Stimulated activated CD8-positive, alpha-beta memory T cell treated with anti-CD3 and anti-CD28 coated beads, Interleukin-12 subunit alpha, Interleukin-12 subunit beta, amount 100 ng/mL, for 1 hour (primary cell): Measurements from ENCODE around the gene SUPT3H.
"Not testable (repeated sequence)": the region's sequence is repeated elsewhere in the genome, so short reads cannot be mapped to it uniquely, and the experiment has no call there.

Source experiments
- DNase-seq: peaks from one replicate; pipeline ENCODE4 v3.0.0-alpha.2; 2020; ENCODE audit warnings: low read depth

The SUPT3H gene

GRCh38 chr6:44897316-44897715 is 480.4 kb downstream of the SUPT3H start:
- DNase-seq: no peak

- DNase-seq: no peak
These were observed 481.0 kb downstream of the SUPT3H start for GRCh38 chr6:44896701-44897100.

GRCh38 chr6:44892579-44892978 is 485.2 kb downstream of the SUPT3H start:
- DNase-seq: no peak

- DNase-seq: not testable (repeated sequence)
These were observed 498.7 kb downstream of the SUPT3H start for GRCh38 chr6:44879071-44879470.

- DNase-seq: not testable (repeated sequence)
These were observed 501.1 kb downstream of the SUPT3H start for GRCh38 chr6:44876638-44877037.

GRCh38 chr6:44869321-44869897 is 508.3 kb downstream of the SUPT3H start:
- DNase-seq: no peak

GRCh38 chr6:44868910-44869309 is 508.8 kb downstream of the SUPT3H start:
- no peak for DNase-seq

- no peak for DNase-seq
These were observed 509.4 kb downstream of the SUPT3H start for GRCh38 chr6:44868335-44868668.

GRCh38 chr6:44867571-44868334 is 510.0 kb downstream of the SUPT3H start:
- DNase-seq: no peak

- DNase-seq: not testable (repeated sequence)
These were observed 512.5 kb downstream of the SUPT3H start for GRCh38 chr6:44865184-44865583.

- no peak for DNase-seq
These were observed 517.8 kb downstream of the SUPT3H start for GRCh38 chr6:44859901-44860410.

GRCh38 chr6:44858998-44859397 is 518.7 kb downstream of the SUPT3H start:
- DNase-seq: no peak

- DNase-seq: no peak
These were observed 521.3 kb downstream of the SUPT3H start for GRCh38 chr6:44856479-44856878.

- DNase-seq: no peak
These were observed 521.9 kb downstream of the SUPT3H start for GRCh38 chr6:44855562-44856411.

GRCh38 chr6:44854712-44855443 is 522.9 kb downstream of the SUPT3H start:
- DNase-seq: no peak

GRCh38 chr6:44851176-44851575 is 526.6 kb downstream of the SUPT3H start:
- DNase-seq: no peak

- no peak for DNase-seq
These were observed 527.4 kb downstream of the SUPT3H start for GRCh38 chr6:44850312-44850711.

GRCh38 chr6:44849806-44850205 is 527.9 kb downstream of the SUPT3H start:
- DNase-seq: no peak

- DNase-seq: no peak
These were observed 534.0 kb downstream of the SUPT3H start for GRCh38 chr6:44843734-44844133.

- no peak for DNase-seq
These were observed 535.1 kb downstream of the SUPT3H start for GRCh38 chr6:44842616-44843015.

GRCh38 chr6:44841829-44842228 is 535.9 kb downstream of the SUPT3H start:
- no peak for DNase-seq

- DNase-seq: no peak
These were observed 540.0 kb downstream of the SUPT3H start for GRCh38 chr6:44837741-44838140.
